ENCODE measurements around the gene MESD. TPM values are rescaled to one million over a fixed set of nuclear protein-coding genes. Genes with fewer than 3 reads are reported as not detected.

Gene MESD
- total RNA-seq, 1 donor from 2014 or later = 21.9 TPM

GRCh38 chr15:80924278-80924677 is 65.3 kb downstream of the MESD start:
- no peak for DNase-seq
- Mint-ChIP-seq H3K4me1 (ENCODE audit: low read depth, unreplicated experiment) (no peaks in the 10 kb centered on the region), H3K27ac (ENCODE audit: unreplicated experiment) (no peak overlapping the region), H3K9me3 (ENCODE audit: unreplicated experiment) (peaks cover 3% of the 10 kb centered on the region), H3K4me3 (ENCODE audit: unreplicated experiment) (no peak overlapping the region), H3K36me3 (ENCODE audit: unreplicated experiment) (peaks cover 14% of the 10 kb centered on the region), H3K27me3 (ENCODE audit: unreplicated experiment) (peaks cover 4% of the 10 kb centered on the region)
- no peak for TF ChIP-seq CTCF (IDR thresholded peaks at IDR 0.05; ENCODE audit: partially characterized antibody, unreplicated experiment)

- Mint-ChIP-seq H3K4me1 (ENCODE audit: low read depth, unreplicated experiment) (no peaks in the 10 kb centered on the region), H3K4me3 (ENCODE audit: unreplicated experiment) (no peak overlapping the region), H3K9me3 (ENCODE audit: unreplicated experiment) (peaks cover 3% of the 10 kb centered on the region), H3K36me3 (ENCODE audit: unreplicated experiment) (peaks cover 10% of the 10 kb centered on the region), H3K27ac (ENCODE audit: unreplicated experiment) (no peak overlapping the region), H3K27me3 (ENCODE audit: unreplicated experiment) (peaks cover 4% of the 10 kb centered on the region)
- DNase-seq = no peak
- no peak for TF ChIP-seq CTCF (IDR thresholded peaks at IDR 0.05; ENCODE audit: partially characterized antibody, unreplicated experiment)
Observed at GRCh38 chr15:80923668-80924067, 66.0 kb downstream of the MESD start.

GRCh38 chr15:80921736-80922410 is 67.7 kb downstream of the MESD start:
- no peak for DNase-seq
- Mint-ChIP-seq H3K4me3 (ENCODE audit: unreplicated experiment) (no peak overlapping the region), H3K27me3 (ENCODE audit: unreplicated experiment) (no peaks in the 10 kb centered on the region), H3K4me1 (ENCODE audit: low read depth, unreplicated experiment) (no peaks in the 10 kb centered on the region), H3K36me3 (ENCODE audit: unreplicated experiment) (no peaks in the 10 kb centered on the region), H3K27ac (ENCODE audit: unreplicated experiment) (no peak overlapping the region), H3K9me3 (ENCODE audit: unreplicated experiment) (no peaks in the 10 kb centered on the region)
- TF ChIP-seq CTCF (IDR thresholded peaks at IDR 0.05; ENCODE audit: partially characterized antibody, unreplicated experiment) = no peak

GRCh38 chr15:80920271-80920699 is 69.3 kb downstream of the MESD start:
- Mint-ChIP-seq H3K9me3 (ENCODE audit: unreplicated experiment) (no peaks in the 10 kb centered on the region), H3K4me1 (ENCODE audit: low read depth, unreplicated experiment) (no peaks in the 10 kb centered on the region), H3K27me3 (ENCODE audit: unreplicated experiment) (no peaks in the 10 kb centered on the region), H3K36me3 (ENCODE audit: unreplicated experiment) (no peaks in the 10 kb centered on the region), H3K27ac (ENCODE audit: unreplicated experiment) (no peak overlapping the region), H3K4me3 (ENCODE audit: unreplicated experiment) (no peak overlapping the region)
- TF ChIP-seq CTCF (IDR thresholded peaks at IDR 0.05; ENCODE audit: partially characterized antibody, unreplicated experiment) = no peak
- no peak for DNase-seq

GRCh38 chr15:80918196-80918783 is 71.3 kb downstream of the MESD start:
- Mint-ChIP-seq H3K27ac (ENCODE audit: unreplicated experiment) (no peak overlapping the region), H3K9me3 (ENCODE audit: unreplicated experiment) (no peaks in the 10 kb centered on the region), H3K4me1 (ENCODE audit: low read depth, unreplicated experiment) (no peaks in the 10 kb centered on the region), H3K36me3 (ENCODE audit: unreplicated experiment) (no peaks in the 10 kb centered on the region), H3K4me3 (ENCODE audit: unreplicated experiment) (no peak overlapping the region), H3K27me3 (ENCODE audit: unreplicated experiment) (no peaks in the 10 kb centered on the region)
- no peak for TF ChIP-seq CTCF (IDR thresholded peaks at IDR 0.05; ENCODE audit: partially characterized antibody, unreplicated experiment)
- no peak for DNase-seq
